GM12864 (cell line): Measurements from ENCODE around the gene SUMF1.

Source experiments
- DNase-seq: peaks from one replicate; pipeline ENCODE4 v3.0.0-alpha.2; 2011; ENCODE audit warnings: low read depth
- H3K4me3 ChIP-seq: 2 replicates; pipeline ENCODE4 v1.5.1; 2011; ENCODE audit warnings: mild to moderate bottlenecking, low read depth, low read length, control low read depth
- CTCF ChIP-seq: IDR thresholded peaks from 2 replicates; pipeline ENCODE4 v1.5.1; 2011; ENCODE audit warnings: low read depth, mild to moderate bottlenecking, moderate library complexity, low read length, control low read depth, inconsistent platforms; ENCODE audit errors: missing control alignments

Gene SUMF1

GRCh38 chr3:4421121-4421520, 45.9 kb downstream of the SUMF1 start:
- TF ChIP-seq CTCF = no peak
- no peak overlapping the region for H3K4me3 ChIP-seq
- DNase-seq = no peak

DNA sequence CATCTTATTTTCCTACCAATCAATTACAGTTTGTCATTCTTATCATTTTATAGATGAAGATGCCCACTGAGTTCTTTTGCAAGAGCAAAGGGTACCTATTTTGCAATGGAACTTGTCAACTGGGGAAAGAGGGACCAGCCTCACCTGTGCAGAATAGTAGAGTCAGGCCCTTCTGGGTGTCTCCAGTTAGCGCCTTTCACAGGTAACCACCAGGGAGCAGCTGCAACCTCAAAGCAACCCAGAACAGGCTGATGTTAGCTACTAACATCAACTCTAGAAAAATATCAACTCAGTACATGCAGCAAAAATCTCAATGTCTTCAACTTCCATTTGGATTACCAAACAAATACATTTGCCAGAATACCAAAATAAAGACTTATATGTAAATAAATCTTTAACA, 47.1 kb downstream of the SUMF1 start:
- H3K4me3 ChIP-seq = no peak overlapping the region
- DNase-seq = no peak

DNA sequence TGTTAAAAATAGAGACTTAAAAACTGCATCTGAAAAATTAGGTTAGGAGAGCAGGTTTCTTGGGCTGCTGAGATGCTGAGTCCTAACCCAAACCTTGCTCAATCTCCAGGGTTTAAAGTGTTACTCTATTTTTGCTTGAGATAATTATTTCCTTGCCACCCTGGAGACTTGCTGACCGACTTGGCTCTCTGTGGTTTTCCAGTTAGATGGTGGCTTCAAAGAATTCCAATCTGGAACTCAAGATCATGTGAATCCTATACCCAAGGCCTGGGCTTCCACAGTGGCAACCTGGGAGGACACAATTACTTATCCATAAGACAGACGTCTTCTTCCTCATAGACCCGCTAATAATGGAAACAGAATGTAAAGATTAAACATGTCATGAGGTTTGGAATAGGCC, 47.7 kb downstream of the SUMF1 start:
- no peak for DNase-seq
- H3K4me3 ChIP-seq = no peak overlapping the region
- TF ChIP-seq CTCF = no peak

More for the DNA sequence above, 47.1 kb downstream of the SUMF1 start:
- no peak for TF ChIP-seq CTCF

GRCh38 chr3:4418156-4418555, 48.9 kb downstream of the SUMF1 start:
- no peak for TF ChIP-seq CTCF
- H3K4me3 ChIP-seq = no peak overlapping the region
- no peak for DNase-seq

DNA sequence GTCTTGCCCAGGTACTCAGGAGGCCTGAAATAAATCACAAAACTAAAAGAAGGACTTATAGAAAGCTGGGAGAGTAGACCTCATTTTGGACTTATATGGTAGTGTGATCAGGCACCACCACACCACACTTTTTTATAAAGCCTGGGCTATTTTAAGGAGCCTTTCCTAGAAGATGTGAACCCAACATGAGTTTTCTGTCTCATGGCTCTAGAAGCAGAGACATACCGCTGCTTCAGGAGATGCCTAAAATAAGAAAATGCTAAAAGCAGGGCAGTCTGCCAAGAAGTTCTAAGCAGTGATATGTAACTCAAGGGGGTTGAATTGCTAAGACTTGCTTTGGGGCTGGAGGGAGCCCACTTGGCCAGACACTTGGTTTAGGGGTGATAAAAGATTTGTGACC, 49.6 kb downstream of the SUMF1 start:
- H3K4me3 ChIP-seq = no peak overlapping the region
- no peak for DNase-seq
- TF ChIP-seq CTCF = no peak

DNA sequence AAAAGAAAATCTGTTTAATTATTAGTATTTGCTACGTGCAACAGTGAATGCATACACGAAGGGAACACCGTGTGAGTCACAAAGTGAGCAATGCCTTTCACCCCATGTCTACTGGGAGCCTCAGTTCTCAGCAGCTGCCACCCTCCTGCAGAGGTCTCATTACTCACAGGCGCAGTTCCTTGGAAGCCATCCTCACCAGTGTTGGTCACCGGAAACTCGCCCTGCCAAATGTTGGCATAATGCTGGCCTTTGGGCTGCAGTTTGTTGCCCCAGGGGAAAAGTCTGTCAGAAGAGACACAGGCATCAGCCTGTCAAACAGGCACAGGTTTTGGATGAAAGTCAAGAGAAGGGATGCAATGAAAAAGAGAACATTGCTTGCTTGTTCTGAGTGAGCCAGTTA, 50.1 kb downstream of the SUMF1 start:
- TF ChIP-seq CTCF = no peak
- no peak overlapping the region for H3K4me3 ChIP-seq
- no peak for DNase-seq

- H3K4me3 ChIP-seq = no peak overlapping the region
- DNase-seq = no peak
- TF ChIP-seq CTCF = no peak
These were observed 50.6 kb downstream of the SUMF1 start for GRCh38 chr3:4416427-4416945.
